Stimulated activated CD4-positive, alpha-beta T cell treated with anti-CD3 and anti-CD28 coated beads, TNF-alpha, amount 100 ng/mL, for 1 hour (primary cell): ENCODE measurements around the gene ZBTB4.
"Not testable (repeated sequence)": the region's sequence is repeated elsewhere in the genome, so short reads cannot be mapped to it uniquely, and the experiment has no call there.

Source experiments
- DNase-seq, 3 donors: peaks; one replicate each; pipeline ENCODE4 v3.0.0-alpha.2; 2020; ENCODE audit warnings: low read depth in 3 of 3, low spot score in 1 of 3

Gene ZBTB4

DNA sequence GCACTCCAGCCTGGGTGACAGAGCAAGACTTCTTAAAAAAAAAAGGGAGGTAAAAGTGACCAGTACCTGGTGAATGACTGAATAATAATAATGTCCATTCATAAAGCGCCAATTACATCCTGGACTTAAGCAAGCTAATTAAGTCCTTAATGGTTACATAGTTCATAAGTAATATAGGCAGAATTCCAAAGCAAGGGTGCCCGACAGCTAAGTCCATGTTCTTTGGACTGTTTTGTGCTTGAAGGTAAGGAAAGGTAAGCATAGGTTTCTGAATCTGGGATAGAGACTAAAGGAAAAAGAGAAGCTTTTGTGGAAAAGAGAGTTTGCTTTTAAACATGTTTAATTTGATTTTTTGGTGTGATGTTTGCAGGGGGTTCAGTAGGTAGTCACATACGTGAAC lies 14.5 kb upstream of the ZBTB4 start:
- no peak for DNase-seq

DNA sequence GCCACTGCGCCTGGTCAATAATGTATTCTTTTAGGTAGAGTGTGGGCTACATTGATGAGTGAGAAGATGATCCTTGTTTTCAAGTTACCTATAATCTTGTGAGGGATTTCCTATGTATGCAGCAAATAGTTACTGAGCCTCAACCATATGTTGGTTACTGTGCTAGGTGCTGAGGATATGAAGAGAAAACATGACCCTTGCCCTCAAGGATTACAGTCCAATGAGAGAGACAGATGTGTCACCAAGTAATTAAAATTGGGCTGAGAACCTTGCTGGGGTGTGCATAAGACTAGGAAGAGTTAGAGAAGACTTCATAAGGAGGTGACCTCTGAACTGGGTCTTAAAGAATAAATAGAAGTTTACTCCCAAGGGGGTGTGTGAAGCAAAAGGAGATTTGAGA lies 12.2 kb upstream of the ZBTB4 start:
- DNase-seq, result no peak

DNA sequence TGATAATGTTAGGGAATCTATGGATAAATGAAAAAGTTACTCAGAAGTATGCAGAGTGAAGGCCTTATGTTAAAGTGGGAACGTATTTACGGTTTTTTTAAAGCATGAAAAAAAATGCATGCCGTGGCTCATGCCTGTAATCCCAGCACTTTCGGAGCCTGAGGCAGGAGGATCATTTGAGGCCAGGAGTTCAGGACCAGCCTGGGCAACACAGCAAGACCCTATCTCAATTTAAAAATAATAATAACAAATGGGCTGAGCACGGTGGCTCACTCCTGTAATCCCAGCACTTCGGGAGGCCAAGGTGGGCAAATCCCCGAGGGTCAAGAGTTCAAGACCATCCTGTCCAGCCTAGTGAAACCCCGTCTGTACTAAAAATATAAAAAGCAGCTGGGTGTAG lies 10.7 kb upstream of the ZBTB4 start:
- DNase-seq, result no peak

DNA sequence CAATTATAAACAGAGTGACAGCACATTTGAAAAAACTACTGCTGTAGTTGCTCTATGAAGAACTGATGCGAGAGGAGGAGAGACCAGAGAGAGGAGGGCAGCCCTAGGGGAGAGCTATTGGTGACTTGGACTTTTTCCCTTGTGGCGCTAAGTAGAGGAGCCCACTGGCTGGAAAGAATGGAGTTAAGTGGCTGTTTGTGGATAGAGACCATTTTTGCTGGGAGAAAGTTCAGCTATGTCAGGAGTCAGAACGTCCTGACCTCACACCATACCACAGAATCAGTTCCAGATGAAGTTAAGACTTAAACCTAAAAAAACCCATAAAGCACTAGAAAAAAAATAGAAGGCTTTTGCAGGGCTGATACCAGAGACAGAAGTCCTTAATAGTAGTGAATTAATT lies 6.8 kb upstream of the ZBTB4 start:
- no peak for DNase-seq

DNA sequence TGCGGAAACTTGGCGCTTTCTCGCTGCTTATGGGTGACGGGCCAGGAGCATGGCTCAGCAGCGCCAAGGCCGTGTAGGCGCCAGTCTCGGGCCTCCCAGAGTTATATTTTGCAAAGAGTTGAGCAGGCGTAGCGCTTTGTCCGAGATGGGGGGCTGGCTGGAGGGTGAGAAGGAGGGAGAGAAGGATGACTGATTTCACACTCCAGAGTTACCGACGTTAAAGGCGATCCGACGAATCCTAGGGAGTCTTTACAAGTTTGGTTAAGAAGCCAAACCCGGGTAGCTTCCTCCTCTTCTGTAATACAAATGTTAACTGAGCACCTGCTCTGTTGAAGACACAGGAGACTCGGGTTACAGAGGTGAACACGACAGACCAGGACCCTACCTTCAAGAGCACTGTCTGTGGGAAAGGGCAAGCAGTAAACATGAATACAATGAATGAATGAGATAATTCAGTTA lies 5.5 kb upstream of the ZBTB4 start:
- DNase-seq, result no peak

DNA sequence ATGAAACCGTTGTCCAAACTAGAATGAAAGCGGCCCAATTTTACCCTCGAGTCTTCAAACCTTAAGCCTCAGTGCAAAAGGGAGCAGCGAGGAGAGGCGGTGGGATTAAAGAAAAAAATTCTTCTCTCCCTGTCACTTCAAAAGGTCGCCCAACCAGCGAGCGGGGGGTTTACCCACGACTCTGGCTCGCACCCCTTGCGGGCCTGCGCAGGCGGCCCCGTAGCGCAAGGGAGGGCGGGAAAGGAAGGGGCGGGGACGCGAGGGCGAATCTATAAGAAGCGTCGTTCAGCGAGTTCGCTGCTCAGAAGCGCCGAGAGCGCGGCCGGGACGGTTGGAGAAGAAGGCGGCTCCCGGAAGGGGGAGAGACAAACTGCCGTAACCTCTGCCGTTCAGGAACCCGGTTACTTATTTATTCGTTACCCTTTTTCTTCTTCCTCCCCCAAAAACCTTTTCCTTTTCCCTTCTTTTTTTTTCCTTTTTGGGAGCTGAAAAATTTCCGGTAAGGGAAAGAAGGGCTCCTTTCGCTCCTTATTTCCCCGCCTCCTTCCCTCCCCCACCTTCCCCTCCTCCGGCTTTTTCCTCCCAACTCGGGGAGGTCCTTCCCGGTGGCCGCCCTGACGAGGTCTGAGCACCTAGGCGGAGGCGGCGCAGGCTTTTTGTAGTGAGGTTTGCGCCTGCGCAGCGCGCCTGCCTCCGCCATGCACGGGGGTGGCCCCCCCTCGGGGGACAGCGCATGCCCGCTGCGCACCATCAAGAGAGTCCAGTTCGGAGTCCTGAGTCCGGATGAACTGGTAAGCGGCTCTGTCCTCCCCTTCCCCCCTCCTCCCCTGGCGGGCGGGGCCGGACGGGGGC lies 4.9 kb upstream of the ZBTB4 start, which contains the start of gene POLR2A:
TSS of gene POLR2A (plus strand) at position 300 of the 852 bp plus-strand sequence.
- DNase-seq, result peak; percentile 96 to 99 (median 98)

DNA sequence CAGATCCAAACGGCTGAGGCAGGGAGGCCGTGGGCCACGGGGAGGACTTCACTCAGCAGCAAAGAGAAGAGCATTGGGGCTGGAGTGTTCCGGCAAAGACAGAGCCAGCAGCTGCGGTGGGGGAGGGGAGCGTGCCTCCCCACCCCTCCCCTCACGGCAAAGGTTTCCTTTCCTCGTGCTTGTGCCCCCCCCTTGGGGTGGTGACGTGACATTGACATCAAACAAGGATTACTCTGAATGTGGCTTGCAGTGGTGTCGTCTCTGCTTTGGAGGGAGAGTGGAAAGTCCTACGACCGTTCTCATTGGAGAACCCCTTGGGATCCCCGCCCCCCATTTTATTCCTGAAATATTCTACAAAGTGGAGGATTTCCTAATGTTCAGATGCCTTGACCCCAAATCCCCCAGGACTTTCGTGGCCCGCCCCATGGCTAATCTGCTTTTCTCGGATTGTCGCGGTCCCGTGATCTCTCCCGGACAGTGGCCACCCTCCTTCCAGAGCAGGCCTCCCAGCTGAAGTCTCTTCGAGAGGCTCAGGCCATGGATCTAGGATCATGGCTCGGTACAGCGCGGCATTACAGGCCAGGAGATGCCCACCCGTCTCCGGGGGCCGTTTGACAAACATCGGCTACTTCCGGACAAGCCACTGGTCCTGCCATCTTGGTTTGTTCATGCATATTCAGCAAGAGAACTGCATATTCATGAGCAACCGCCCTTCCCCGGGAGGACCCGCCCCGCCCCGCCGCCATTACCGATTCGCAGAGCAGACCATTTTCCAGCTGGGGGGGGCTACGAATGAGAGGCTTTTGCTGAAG lies 4.0 kb upstream of the ZBTB4 start:
- DNase-seq, result peak; percentile 79 to 94 (median 88)

DNA sequence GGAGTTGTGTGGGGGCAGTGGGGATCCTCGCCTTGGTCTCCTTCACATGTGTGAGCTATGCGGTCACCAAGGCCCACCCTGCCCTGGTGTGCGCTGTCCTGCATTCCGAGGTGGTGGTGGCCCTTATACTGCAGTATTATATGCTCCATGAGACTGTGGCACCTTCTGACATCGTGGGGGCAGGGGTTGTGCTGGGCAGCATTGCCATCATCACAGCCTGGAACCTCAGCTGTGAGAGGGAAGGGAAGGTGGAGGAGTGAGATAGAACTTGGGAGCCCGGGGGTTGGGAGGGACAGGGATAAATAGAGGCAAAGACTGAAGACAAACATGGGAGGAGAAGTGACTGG lies 3.3 kb upstream of the ZBTB4 start:
- not testable (repeated sequence) for DNase-seq

DNA sequence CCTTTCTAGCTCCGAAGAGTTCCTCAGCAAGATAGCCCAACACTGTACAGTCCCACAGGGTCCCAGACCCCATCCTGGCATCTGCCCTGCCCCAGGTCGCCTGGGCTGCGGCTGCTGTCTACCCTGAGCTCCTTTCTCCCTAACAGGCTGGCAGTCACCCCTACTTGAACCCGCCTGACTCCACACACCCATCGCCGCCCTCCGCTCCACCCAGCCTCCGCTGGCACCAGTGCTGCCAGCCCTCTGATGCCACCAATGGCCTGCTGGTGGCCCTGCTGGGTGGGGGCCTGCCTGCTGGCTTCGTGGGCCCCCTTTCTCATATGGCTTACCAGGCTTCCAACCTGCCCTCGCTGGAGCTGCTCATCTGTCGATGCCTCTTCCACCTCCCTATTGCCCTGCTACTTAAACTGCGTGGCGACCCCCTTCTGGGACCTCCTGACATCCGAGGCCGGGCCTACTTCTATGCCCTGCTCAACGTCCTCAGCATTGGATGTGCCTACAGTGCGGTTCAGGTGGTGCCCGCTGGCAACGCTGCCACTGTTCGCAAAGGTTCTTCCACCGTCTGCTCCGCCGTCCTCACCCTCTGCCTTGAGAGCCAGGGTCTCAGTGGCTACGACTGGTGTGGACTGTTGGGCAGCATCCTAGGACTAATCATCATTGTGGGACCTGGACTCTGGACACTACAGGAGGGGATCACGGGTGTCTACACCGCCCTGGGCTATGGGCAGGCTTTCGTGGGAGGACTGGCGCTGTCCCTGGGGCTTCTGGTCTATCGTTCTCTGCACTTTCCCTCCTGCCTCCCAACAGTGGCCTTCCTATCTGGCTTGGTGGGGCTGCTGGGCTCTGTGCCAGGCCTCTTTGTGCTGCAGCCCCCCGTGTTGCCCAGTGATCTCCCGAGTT lies 2.7 kb upstream of the ZBTB4 start:
- DNase-seq, result not testable (repeated sequence)

DNA sequence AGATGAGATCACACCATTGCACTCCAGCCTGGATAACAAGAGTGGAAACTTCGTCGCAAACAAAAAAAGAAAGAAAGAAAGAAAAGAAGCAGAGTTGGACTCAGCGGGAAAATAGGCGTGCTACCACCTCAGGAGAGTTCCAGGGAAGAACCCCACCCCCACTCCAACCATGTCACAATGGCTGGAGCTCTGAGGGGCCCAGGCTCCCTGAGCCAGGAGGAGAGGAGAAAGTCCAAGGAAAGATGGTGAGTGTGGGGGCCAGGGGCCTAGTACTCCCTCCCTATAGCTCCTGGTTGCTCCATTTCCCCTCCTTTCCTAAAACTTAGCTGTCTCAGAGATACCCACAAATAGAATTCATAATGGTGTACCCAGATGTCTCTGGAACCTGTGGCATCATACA lies 1.8 kb upstream of the ZBTB4 start, which contains the start of gene SLC35G6:
TSS of gene SLC35G6 (plus strand) at position 172 of the 400 bp plus-strand sequence. CDS start at position 243, 71 bp downstream.
- DNase-seq, result not testable (repeated sequence)

DNA sequence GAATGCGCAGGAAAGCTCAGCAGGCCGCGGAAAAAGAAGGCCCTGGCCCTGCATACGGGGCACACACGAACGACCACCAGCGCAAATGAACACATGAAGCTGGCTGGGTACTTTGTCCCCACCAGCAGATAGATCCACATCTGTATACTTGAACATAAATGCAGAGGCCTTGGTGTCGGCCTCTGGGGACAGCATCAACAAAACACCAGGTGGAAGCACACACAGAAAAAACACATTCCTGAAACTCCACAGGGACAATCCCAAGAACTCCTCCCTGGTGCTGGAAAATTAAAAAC lies 606 bp upstream of the ZBTB4 start:
- DNase-seq, result no peak

DNA sequence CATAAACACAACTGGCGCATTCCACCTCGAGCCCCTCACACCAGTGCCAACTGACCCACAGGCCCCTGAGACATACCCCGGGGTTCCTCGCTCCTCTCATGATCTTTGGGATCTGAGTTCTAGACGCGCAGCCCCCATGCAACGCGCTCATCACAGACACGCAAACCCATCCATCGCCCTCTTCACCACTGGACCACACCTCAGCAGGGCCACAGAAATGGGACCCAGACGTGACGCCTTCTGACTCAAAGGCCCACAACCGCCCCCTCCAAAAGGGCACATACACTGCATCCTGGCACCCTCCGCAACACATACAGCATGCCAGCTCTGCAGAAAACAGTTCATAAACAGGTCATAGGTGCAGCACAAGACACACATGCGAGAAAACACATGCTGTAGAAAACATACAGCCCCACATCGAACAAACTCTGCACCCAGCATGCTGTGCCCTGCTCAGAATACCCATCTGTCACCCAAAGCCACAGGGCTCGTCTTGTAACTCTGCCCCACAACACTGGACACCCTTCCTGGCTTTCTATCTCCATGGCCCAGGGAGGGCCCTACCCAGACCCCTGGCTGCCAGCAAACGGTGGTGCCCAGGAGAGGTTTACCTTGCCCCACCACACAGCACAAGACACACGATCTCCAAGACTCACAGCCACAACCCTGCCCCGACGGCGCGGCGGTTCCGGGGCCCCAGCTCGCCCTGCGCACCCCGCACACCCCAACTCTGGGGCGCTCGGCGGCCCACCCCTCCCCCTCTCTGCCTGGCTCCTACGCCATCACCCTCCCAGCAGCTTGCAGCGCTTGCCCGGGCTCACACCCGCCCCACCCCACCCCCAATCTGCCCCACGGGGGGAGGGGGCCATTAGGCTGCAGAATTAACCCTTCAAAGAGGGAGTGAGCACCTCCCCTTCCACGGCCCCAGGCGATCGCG lies 887 bp downstream of the ZBTB4 start:
- DNase-seq, result peak in 1 of 3 donors; percentile 41

DNA sequence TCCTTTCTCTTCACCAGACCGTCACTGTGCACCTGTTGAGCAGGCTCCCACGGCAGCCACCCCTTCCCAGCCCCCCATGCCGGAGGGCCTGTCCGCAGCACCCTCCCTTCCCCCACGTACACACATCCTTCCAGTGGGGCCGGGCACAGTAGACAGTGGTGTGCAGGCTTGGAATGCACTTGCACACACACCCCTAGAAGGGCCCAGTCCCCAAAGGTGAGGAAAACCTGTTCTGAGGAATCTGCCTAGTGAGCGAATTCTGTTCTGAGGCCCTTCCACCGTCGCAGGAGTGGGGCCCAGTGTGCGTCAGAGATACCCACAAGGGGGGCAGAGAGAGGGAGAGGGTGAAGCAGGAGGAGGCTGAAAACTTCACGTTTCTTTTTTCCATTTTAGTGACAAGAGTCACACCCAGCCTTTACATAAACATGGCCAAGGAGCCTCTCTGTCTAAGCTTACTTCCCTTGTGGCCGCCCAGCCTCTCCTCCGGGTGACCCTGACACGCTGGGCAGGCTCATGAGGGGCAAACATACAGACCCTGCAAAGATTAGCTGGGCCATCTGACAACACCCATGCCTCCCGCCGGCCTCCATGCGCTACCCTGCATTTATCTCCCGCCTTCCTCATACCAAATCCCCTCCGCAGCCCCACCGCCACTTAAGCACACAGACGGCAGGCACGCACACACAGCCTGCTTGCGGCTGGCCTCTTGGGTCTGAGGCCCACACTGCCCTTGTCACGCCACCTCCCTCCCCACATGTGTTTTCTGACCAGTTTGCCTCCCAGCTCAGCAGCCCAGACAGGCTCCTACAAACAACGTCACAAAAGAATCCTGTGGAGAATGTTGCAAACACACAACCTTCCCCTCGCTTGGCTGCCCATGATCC lies 1.8 kb downstream of the ZBTB4 start:
- no peak for DNase-seq

DNA sequence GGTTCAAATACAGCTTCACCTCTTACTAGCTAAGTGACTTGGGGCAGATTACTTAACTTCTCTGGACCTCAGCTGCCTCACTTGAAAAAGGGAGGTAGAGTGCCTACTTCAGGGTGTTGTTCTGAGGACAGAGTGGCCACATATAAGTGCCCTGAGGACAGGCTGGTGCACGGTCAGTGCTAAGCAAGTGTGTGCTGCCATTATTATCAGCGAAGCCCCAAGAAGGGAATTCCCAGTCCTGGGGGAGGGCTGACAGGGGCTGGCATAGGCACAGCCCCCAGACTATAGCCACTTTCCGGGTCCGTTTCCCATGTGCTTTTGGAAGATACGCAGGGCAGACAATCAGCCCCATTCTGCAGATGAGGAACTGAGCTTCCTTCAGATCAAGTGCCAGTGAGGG lies 2.5 kb downstream of the ZBTB4 start:
- no peak for DNase-seq

DNA sequence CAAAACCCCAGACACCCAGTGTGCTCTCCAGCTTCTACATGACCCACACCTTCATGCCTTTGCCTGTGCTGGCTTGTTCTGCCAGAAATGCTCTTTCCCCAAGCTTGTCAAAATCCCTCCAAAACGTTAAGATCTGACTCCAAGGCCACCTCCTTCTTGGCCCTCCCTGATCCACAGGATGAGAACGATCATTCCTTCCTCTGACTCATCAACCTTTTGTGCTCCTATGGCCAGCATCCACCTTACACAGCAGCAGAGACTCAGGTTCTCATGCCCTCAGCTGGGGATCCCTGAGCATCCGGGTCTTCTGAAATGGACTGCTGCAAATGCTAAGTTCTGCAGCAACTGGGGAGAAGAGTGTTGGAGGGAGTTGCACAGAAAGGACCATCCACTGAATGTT lies 2.9 kb downstream of the ZBTB4 start:
- DNase-seq, result no peak

DNA sequence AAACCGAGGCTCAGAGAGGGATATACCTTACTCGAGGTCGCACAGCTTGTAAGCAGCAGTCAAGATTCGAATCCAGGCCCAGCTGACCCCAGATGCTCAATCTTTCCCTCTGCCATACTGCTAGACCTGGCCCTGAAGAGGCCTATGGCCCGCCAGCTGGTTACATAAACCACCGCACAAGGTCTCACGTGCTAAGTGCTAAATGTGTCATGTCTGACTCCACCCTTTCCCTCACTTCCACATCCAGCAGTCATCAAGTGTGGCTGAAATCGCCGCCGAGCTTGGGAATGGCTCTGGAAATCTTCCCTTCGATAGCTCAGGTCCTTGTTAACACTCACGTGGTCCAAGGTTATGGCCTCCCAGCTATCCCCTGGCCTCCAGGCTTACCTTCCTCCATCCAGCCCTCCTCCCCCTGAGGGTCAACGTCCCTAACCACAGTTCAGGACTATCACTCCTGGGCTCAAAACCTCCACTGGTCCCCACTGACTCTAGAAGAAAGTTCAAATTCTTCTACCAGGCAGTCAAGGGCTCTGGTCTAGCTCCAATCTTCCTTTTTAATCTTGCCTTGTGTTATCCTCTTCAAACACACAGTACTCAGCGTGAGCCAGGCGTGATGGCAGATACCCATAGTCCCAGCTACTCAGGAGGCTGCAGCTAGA lies 3.5 kb downstream of the ZBTB4 start:
- DNase-seq, result no peak

DNA sequence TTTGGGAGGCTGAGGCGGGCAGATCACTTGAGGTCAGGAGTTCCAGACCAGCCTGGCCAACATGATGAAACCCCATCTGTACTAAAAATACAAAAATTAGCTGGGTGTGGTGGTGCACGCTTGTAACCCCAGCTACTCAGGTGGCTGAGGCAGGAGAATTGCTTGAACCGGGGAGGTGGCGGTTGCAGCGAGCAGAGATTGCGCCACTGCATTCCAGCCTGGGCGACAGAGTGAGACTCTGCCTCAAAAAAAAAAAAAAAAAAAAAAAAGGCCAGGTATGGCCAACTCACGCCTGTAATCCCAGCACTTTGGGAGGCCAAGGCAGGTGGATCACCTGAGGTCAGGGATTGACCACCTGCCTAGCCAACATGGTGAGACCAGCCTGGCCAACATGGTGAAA lies 4.7 kb downstream of the ZBTB4 start:
- not testable (repeated sequence) for DNase-seq

DNA sequence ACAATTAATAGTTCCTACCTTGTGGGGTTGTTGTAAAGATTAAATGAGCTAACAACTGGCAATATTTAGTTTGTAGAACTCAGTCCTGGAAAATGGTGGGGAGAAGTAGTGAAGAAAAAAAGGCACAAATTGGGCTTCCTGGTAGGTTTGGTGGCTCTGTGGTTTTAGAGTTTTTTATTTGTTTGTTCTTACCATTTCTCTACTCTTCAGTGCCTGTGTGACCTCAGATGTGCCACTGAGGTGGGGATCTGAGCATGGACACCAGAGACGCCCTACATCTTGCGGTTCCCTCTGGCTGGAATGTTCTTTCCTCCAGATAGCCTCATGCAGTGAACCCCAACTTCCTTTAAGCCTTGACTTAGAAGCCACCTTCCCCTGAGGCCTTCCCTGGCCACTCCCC lies 7.7 kb downstream of the ZBTB4 start:
- DNase-seq, result no peak
